HG03060 (cell line): ENCODE measurements around the gene NAGK.
"Not testable (repeated sequence)": the region's sequence is repeated elsewhere in the genome, so short reads cannot be mapped to it uniquely, and the experiment has no call there.

Experiments
- ATAC-seq: cut with Tn5 transposase; IDR thresholded peaks from one replicate; pipeline ENCODE4 v1.9.1; 2021; ENCODE audit warnings: low read depth, moderate number of reproducible peaks; ENCODE audit not compliant: unreplicated experiment

The NAGK gene

GRCh38 chr2:71067567-71068217 lies 756 bp upstream of the NAGK start:
- ATAC-seq = no peak

DNA sequence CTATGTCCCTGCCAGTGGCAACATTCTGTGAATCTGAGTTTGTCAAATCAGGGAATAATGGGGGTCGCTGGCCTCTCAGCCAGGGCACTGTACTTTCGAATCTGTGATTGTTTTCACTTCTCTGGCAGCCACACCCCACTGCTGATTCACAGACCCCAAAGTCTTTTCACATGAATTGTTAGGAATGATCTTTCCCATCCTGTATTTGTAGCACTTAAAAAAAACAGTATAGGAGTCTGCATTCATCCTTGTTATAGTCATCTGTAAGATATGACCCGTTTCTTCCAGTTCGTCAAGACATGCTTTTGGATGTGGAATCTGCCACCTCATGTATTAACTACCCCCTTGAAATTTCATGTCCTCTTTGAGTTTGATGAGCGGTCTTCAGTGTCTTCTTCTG lies 928 bp downstream of the NAGK start:
- no peak for ATAC-seq

DNA sequence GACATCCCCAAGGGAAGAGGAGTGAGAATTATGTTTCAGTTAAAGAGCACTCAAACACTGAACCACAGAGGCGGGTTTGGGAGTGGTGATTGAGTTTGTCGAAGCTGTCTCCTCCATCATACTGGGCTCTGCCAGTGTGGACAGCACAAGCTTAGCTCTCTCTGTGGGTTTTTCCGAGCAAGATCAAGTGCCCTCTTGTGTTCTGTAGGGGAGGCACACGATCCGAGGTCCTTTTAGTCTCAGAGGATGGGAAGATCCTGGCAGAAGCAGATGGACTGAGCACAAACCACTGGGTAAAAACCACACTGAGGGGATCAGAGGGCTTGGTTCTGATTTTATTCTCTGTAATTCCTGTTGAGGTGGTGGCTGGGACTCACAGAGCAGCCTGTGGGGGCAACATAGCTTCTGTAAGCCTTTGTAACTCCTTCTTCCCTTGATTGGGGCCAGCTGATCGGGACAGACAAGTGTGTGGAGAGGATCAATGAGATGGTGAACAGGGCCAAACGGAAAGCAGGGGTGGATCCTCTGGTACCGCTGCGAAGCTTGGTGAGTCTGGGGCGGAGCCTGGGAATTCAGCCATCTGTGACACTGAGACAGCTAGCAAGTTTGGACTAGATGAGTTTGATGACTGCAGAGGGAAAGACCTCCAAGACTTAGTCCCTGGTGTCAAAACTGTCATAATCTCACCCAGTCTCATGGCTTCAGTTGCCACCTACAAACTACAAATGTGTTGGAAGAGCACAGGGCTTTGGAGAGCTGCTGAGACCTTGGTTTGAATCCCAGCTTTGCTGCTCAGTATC lies 2.0 kb downstream of the NAGK start:
- no peak for ATAC-seq

- peak; percentile 36 for ATAC-seq
These were observed 3.4 kb downstream of the NAGK start for GRCh38 chr2:71071681-71072398.

DNA sequence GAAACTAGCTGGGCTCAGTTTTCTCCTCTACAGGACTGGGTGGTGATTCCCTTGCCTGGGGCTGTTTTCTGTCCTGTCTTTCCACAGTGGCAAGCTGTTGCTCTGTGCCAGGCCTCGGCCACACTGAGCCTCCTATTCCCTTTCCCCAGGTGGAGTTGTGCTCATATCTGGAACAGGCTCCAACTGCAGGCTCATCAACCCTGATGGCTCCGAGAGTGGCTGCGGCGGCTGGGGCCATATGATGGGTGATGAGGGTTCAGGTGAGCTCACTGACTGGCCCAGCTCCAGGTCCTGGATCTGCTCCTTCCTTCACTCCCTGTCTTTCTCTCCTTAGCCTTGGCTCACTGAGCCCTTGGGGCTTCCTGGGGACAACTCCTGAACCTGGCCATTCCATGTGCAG lies 4.0 kb downstream of the NAGK start:
- no peak for ATAC-seq

- no peak for ATAC-seq
These were observed 5.0 kb downstream of the NAGK start for GRCh38 chr2:71073475-71073874.

GRCh38 chr2:71074893-71075395 lies 6.5 kb downstream of the NAGK start:
- no peak for ATAC-seq

- no peak for ATAC-seq
These were observed 10.2 kb downstream of the NAGK start for GRCh38 chr2:71078624-71079023.

DNA sequence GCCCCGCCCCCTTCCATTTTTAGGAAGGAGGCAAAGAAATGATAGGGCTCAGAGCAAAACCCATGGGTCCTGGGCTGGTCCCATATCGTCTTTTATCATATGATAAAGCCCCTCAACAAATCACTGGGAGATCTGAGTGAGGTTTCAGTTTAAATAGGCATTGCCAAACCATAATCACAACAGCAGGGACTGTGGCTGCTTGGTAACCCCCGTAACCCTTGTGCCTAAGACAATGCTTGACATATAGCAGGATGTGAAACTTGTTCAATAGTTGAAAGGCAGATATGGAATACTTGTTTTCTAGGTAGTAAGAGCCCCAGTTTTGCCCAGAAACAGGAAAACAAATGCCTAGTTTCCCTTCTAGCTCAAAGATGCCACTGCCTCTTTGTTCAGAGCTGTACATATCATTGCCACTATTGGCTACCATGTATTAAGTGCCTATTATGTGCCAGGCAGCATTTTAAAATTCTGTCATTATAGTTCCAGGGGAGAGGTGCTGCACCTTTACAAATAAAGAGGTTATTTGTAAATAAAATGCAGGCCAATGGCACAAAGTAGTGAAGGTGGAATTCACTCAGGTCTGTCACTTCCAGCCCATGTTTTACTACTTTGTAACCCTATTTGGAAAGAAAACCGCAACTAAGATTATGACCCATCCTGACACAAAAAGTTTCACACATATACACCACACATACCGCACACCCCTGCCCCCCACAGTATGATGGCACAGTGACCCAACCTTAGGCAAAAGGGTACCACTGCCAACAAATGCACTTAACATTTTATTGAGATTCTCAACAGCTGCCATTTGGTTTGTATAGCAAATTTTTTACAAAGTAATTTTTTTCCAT lies 14.2 kb downstream of the NAGK start:
- peak; percentile 51 for ATAC-seq

DNA sequence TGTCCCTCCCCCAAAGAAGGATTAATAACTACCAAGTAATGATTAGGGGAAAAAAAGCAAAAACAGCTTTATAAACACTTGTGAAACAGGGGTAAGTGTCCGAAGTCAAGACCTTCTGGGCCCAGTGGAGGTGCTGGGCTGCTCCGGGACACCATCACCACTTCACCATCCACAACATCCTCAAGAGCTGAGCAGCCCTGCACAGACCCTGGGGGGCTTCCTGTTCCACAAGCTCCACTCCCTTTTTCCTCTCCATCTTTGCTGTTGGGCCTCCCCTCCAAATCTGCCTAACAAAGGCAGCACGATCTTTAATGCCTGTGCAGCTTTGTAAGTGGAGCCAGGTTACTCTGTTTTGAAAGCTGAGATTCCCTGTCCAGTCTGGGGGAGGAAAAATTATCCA lies 14.8 kb downstream of the NAGK start:
- not testable (repeated sequence) for ATAC-seq

DNA sequence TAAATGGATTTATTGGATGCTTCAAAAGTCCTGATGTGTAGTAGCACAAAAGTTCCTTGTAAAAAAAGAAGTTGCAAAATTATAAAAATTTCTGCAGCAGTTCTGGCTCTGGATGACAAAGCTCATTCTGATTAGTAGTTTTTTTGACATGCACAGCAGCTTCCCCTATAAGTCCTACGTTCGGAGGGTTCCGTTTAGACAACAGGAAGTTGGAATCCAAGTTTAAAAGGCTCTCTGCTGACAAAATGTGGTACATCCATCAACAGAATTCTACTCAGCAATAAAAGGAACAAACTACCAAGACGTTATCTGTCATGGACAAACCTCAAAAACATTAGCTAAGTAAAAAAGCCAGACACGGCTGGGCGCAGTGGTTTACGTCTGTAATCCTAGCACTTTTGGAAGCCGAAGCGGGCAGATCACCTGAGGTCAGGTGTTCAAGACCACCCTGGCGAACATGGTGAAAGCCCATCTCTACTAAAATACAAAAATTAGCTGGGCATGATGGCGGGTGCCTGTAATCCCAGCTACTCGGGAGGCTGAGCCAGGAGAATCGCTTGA lies 15.4 kb downstream of the NAGK start:
- ATAC-seq = not testable (repeated sequence)

DNA sequence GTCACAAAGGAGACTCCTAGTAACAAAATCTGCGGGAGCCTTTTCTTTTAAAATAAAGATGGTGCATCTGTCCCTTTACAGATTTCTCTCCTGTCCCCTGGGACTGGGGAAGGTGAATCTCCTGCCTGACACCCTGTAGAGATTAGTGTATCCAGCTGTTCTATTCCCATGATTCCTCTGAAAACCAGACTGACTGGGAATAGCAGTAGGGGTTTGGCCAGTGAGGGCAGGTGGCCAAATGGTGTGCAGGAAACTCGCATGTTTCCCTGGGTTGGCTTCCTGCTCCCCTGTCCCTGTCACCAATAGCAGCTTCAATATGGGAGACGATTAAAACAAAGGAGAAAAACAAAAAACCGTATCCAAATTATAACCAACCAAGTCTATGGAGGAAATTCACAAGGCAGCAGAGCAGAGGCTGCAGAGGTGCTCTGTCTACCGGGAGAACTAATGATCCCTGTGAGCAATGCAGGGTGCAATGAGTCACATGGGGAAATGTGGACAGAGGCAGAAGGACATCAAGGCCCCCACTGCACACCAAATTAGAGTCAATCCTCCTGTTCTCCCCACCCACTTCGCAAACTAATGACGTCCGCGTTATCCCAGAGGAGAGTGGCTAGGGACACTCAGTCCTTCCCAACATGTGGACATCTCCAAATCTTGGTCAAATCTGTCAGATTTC lies 17.0 kb downstream of the NAGK start:
- not testable (repeated sequence) for ATAC-seq

GRCh38 chr2:71089475-71089874 lies 21.0 kb downstream of the NAGK start:
- not testable (repeated sequence) for ATAC-seq

- not testable (repeated sequence) for ATAC-seq
These were observed 23.4 kb downstream of the NAGK start for GRCh38 chr2:71091808-71092207.

DNA sequence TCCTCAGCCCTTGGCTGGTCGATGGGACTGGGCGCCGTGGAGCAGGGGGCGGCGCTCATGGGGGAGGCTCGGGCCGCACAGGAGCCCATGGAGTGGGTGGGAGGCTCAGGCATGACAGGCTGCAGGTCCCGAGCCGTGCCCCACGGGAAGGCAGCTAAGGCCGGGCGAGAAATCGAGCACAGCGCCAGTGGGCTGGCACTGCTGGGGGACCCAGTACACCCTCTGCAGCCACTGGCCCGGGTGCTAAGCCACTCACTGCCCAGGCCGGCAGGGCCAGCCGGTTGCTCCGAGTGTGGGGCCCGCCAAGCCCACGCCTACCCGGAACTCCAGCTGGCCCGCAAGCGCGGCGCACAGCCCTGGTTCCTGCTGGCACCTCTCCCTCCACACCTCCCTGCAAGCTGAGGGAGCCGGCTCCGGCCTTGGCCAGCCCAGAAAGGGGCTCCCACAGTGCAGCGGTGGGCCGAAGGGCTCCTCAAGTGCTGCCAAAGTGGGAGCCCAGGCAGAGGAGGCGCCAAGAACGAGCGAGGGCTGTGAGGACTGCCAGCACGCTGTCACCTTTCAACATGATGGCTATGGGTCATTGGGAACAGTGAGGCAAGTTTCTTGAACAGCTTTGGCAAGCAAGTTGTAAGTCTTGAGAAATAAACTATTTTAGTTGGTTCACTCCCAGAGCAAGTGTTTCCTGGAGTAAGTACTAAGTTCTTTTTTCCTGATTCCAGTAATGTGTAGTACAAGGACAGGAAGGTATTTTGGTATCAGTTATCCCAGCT lies 24.2 kb downstream of the NAGK start:
- not testable (repeated sequence) for ATAC-seq

GRCh38 chr2:71100195-71100964 lies 31.9 kb downstream of the NAGK start:
- ATAC-seq = no peak

- ATAC-seq = no peak
These were observed 33.2 kb downstream of the NAGK start for GRCh38 chr2:71101656-71102055.
